A172 (cell line): ENCODE results near the gene BBOX1. TPM values are rescaled to one million over a fixed set of nuclear protein-coding genes. Genes with fewer than 3 reads are reported as not detected.
"Not testable (repeated sequence)": the region's sequence is repeated elsewhere in the genome, so short reads cannot be mapped to it uniquely, and the experiment has no call there.

Experiments
- DNase-seq: peaks from one replicate; pipeline ENCODE4 v3.0.0-alpha.2; 2015; ENCODE audit warnings: low spot score
- total RNA-seq: library from RNA; depleted of rRNA; stranded (reverse); fragments of >200 nt; shearing (Covaris generic); gene quantifications from 2 replicates; pipeline ENCODE4 v1.2.3, GENCODE V29; 2014

Gene BBOX1
- total RNA-seq, 1 experiment from 2014 or later: not detected

DNA sequence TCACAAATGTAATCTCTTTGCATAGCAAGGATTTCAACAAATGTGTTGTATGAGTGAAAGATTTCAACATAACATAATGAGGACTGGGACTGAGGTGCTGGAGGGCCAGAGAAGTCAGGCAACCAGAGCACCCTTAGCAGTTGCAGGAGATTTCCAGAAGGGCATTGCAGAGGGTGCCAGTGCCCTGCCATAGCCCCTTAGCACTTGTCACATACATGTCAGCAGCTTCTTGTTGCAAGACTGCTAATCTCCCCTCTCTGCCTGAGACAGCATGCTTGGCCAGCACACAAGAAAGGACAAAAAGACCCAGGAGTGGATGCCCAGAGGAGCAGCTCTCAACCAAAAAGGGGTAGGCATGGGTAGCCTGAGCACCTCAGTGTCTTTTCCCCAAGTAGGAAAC, 43.2 kb downstream of the BBOX1 start:
- no peak for DNase-seq

DNA sequence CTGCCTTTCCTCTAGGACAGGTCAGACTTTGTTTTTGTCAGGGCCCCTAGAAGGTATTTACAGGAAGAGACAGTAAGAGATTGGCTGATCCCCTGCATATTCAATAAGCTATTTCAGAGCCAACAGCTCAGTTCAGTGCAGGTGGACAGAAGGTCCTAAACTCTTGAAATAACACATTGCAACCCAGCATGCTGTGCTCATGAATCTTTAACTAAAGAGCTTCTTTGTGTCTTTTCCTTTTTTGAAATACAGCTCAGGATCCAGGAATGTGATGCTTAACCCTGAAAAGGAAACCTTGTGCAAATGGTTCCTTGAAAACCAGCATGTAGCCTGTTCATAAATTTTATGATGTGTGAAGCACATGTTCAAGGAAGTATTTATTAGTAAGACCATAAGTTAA, 43.9 kb downstream of the BBOX1 start:
- DNase-seq: no peak

GRCh38 chr11:27085111-27085510, 44.5 kb downstream of the BBOX1 start:
- no peak for DNase-seq

DNA sequence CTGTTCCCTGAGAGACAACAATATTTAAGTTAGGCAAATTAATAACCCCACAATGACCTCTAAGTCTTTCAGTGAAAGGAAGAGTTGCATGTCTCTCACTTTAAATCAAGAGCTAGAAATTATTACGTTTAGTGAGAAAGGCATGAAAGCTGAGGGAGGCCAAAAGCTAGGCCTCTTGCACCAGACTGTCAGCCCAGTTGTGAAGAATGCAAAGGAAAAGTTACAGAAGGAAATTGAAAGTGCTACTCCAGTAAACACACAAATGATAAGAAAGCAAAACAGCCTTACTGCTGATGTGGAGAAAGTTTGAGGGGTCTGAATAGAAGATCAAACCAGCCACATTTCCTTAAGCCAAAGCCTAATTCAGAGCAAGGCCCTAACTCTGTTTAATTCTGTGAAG, 45.0 kb downstream of the BBOX1 start:
- DNase-seq: no peak

- DNase-seq: no peak
Measured at GRCh38 chr11:27087432-27087831, 46.8 kb downstream of the BBOX1 start.

DNA sequence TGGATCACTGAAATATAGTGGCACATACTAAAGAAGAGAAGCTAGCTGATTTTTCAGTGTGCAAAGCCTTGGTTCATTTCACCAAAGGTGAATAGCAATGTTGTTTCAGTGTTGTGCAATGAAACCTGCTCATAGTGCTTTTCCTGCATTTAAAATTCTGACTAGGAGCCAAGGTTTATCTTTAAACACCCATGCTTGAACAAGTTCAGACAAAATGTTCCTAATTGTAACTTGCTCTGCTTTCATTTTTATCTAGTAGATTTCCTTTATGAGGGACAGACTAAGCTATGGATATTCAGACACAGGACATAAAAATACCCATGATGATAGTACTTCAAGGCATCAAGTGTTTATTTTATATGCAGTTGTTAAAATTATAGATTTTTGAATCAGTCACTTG, 47.7 kb downstream of the BBOX1 start:
- no peak for DNase-seq

GRCh38 chr11:27089746-27090145, 49.1 kb downstream of the BBOX1 start:
- no peak for DNase-seq

- not testable (repeated sequence) for DNase-seq
Measured at GRCh38 chr11:27090357-27090948, 49.8 kb downstream of the BBOX1 start.

GRCh38 chr11:27094120-27094519, 53.5 kb downstream of the BBOX1 start:
- no peak for DNase-seq

DNA sequence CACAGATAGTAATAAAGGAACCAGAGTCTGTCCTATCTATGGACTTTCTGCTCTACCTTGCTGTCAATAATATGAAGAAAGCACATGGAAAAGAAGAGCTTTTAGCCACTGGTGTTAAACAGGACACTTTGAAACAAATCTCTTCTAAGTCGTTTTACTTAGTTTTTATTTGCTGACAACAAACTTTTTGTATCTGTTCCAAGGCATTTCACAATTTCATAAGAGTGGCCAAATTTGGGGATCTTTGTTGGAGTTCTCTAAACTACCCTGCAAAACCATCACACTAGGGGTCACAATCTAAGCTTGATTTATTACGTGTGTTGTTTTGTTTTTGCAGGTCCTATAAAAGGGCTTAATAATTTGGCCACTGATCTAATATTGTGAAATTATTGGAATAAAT, 54.4 kb downstream of the BBOX1 start:
- no peak for DNase-seq

GRCh38 chr11:27095887-27096286, 55.3 kb downstream of the BBOX1 start:
- DNase-seq: no peak

- DNase-seq: no peak
Measured at GRCh38 chr11:27097551-27097950, 56.9 kb downstream of the BBOX1 start.

- no peak for DNase-seq
Measured at GRCh38 chr11:27100534-27100933, 59.9 kb downstream of the BBOX1 start.

DNA sequence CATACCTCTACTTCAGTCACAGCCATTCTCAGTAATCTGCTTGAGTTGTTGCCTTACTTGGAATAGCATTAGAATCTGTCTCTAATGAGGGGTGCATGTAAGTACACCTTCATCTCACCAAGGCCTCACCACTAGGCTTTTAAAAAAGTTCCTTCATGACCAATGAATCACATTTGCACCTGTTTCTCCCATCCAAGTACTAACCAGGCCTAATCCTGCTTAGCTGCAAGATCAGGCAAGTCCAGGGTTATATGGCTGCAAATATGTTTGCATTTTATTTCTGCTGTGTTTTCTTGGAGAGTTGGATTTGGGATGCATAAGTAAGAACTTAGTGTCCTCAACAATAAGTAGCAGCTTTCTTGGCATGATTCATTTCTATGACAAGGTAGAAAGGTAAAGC, 66.9 kb downstream of the BBOX1 start:
- no peak for DNase-seq

GRCh38 chr11:27108809-27109208, 68.2 kb downstream of the BBOX1 start:
- DNase-seq: no peak

- DNase-seq: no peak
Measured at GRCh38 chr11:27111896-27112295, 71.3 kb downstream of the BBOX1 start.

- DNase-seq: no peak
Measured at GRCh38 chr11:27112946-27113345, 72.3 kb downstream of the BBOX1 start.

DNA sequence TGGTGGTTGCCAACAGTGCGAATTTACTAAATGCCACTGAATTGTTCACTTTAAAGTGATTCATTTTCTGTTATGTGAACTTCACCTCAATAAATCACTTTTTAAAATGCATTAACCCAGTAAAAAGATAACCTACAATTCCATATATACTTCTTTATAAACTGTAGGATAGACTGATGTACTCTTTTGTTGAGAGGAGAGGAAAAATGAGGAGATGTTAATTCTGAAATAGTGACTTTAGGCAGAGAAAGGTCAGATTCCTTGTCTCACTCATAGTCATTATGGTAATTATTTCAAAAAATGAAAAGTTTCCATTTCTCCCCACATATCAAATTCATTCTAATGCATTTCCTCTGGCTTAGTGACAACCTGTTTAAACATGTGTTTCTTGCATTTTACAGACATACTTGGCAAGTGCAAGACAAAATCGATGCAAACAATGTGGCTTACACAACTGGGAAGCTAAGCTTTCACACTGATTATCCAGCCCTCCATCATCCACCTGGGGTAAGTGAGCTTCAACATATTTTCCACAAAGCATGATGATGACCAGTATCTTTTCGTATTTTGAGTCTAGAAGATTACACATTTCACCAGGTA, 74.5 kb downstream of the BBOX1 start:
- DNase-seq: no peak

DNA sequence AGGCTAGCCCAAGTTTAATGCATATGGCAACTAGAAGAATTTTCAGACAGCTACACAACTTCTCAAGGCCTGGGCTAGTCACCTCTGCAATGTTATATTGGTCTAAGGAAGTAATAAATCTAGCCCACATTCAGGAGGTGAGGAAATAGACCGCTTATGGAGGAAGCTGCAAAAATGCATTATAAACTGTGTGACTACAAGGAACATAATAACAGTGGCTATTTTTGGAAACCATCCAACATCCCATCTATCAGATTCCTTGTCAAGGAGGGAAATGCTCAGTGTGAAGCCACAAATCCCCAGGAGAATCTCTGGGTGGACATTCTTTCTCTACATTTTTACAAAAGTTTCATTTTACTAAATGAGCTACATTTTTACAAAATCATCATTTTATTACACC, 76.1 kb downstream of the BBOX1 start:
- peak; percentile 90 for DNase-seq

- no peak for DNase-seq
Measured at GRCh38 chr11:27118371-27118770, 77.8 kb downstream of the BBOX1 start.

- no peak for DNase-seq
Measured at GRCh38 chr11:27118949-27119348, 78.3 kb downstream of the BBOX1 start.

DNA sequence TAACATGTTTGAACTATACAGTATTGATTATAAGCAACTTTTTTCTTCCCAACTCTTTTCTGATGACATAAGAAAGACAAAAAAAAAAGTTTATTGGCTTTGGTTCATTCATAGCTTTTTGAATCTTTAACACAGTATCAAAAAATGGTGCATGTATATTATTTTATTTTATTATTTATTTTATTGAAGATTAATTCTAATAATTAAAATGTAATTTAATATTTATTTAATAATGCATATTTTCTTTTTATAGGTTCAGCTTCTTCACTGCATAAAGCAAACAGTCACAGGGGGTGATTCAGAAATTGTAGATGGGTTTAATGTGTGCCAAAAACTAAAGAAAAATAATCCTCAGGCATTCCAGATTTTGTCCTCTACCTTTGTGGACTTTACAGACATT, 78.8 kb downstream of the BBOX1 start:
- no peak for DNase-seq

DNA sequence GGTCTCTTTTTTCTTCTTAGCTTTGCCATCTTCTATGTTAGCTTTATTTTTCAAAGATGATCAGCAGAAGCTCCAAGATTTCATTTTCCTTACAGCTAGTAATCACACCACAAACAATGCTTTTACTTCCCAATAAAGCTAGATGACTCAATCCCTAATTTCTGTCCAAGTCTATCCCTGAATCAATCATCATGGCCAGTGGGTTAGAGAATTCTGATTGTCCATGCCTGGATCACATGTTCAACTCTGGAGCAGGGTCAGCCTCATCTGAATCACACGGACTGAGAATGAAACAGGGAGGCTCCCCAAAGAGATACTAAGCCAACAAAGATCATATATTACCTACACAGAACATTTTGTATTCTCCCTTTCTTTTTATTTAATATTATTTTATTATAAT, 79.6 kb downstream of the BBOX1 start:
- DNase-seq: no peak

- DNase-seq: no peak
Measured at GRCh38 chr11:27122001-27122400, 81.4 kb downstream of the BBOX1 start.
